ENCODE results near the gene BLOC1S5.

BLOC1S5 gene

GRCh38 chr6:8090650-8091049 lies 26.5 kb upstream of the BLOC1S5 start:
- CTCF ChIA-PET = no interaction called here
- POLR2A ChIA-PET = no interaction called here
- no peak for TF ChIP-seq CTCF (IDR thresholded peaks at IDR 0.05; ENCODE audit: insufficient read depth, low read length, missing control alignments)
- DNase-seq (ENCODE audit: low read depth, low spot score) = no peak
- no peak overlapping the region for H3K4me3 ChIP-seq (ENCODE audit: low read depth, low read length)

GRCh38 chr6:8088886-8089285 lies 24.7 kb upstream of the BLOC1S5 start:
- DNase-seq (ENCODE audit: low read depth, low spot score) = no peak
- ChIA-PET POLR2A (interaction anchor here (1.1 kb wide), 1 partner anchor 13 kb away, joined by 6 read pairs; the partner anchor contains the start of gene EEF1E1), CTCF (no interaction called here)
- no peak for TF ChIP-seq CTCF (IDR thresholded peaks at IDR 0.05; ENCODE audit: insufficient read depth, low read length, missing control alignments)
- no peak overlapping the region for H3K4me3 ChIP-seq (ENCODE audit: low read depth, low read length)

GRCh38 chr6:8087870-8088754 lies 23.9 kb upstream of the BLOC1S5 start:
- ChIA-PET CTCF (no interaction called here), POLR2A (interaction anchor here (1.1 kb wide), 1 partner anchor 14 kb away, joined by 6 read pairs; the partner anchor contains the start of gene EEF1E1)
- no peak for DNase-seq (ENCODE audit: low read depth, low spot score)
- H3K4me3 ChIP-seq (ENCODE audit: low read depth, low read length) = no peak overlapping the region
- TF ChIP-seq CTCF (IDR thresholded peaks at IDR 0.05; ENCODE audit: insufficient read depth, low read length, missing control alignments) = no peak

- POLR2A ChIA-PET = no interaction called here
- no peak for DNase-seq (ENCODE audit: low read depth, low spot score)
- no peak for TF ChIP-seq CTCF (IDR thresholded peaks at IDR 0.05; ENCODE audit: insufficient read depth, low read length, missing control alignments)
- H3K4me3 ChIP-seq (ENCODE audit: low read depth, low read length) = no peak overlapping the region
- CTCF ChIA-PET = no interaction called here
These were observed 22.6 kb upstream of the BLOC1S5 start for GRCh38 chr6:8086755-8087306.

- ChIA-PET CTCF (interaction anchor here (1.0 to 2.1 kb wide), 5 partner anchors 12 to 134 kb away, joined by 3 to 5 read pairs (median 4); partner anchors contain the start of gene BLOC1S5), POLR2A (interaction anchor here (0.5 to 0.9 kb wide), 2 partner anchors 17 to 386 kb away, joined by 5 to 6 read pairs; partner anchors contain the start of gene EEF1E1)
- no peak for TF ChIP-seq CTCF (IDR thresholded peaks at IDR 0.05; ENCODE audit: insufficient read depth, low read length, missing control alignments)
- no peak overlapping the region for H3K4me3 ChIP-seq (ENCODE audit: low read depth, low read length)
- peak; percentile 78 for DNase-seq (ENCODE audit: low read depth, low spot score)
These were observed 20.9 kb upstream of the BLOC1S5 start for GRCh38 chr6:8085053-8085511.

GRCh38 chr6:8084586-8084985 lies 20.4 kb upstream of the BLOC1S5 start:
- ChIA-PET POLR2A (interaction anchor here (0.9 kb wide), 1 partner anchor 18 kb away, joined by 6 read pairs; the partner anchor contains the start of gene EEF1E1), CTCF (interaction anchor here (1.0 to 2.1 kb wide), 4 partner anchors 21 to 135 kb away, joined by 4 to 5 read pairs (median 4); partner anchors contain the start of gene BLOC1S5)
- no peak overlapping the region for H3K4me3 ChIP-seq (ENCODE audit: low read depth, low read length)
- TF ChIP-seq CTCF (IDR thresholded peaks at IDR 0.05; ENCODE audit: insufficient read depth, low read length, missing control alignments) = no peak
- no peak for DNase-seq (ENCODE audit: low read depth, low spot score)

All from AG04449 (cell line).